AG10803 (cell line): ENCODE measurements around the gene ZMIZ1.

ENCODE experiments used
- DNase-seq: peaks from one replicate; pipeline ENCODE4 v3.0.0; 2010; ENCODE audit warnings: low read depth
- H3K4me3 ChIP-seq: 2 replicates; pipeline ENCODE4 v1.5.1; 2011; ENCODE audit warnings: mild to moderate bottlenecking, low read length, control low read depth
- CTCF ChIP-seq: conservative IDR thresholded peaks from 2 replicates; pipeline ENCODE4 v1.5.1; 2011; ENCODE audit warnings: mild to moderate bottlenecking, low read length, control low read depth, inconsistent platforms

The ZMIZ1 gene

GRCh38 chr10:79323602-79324001 lies 254.8 kb downstream of the ZMIZ1 start:
- no peak for DNase-seq
- H3K4me3 ChIP-seq: no peak overlapping the region
- no peak for TF ChIP-seq CTCF

DNA sequence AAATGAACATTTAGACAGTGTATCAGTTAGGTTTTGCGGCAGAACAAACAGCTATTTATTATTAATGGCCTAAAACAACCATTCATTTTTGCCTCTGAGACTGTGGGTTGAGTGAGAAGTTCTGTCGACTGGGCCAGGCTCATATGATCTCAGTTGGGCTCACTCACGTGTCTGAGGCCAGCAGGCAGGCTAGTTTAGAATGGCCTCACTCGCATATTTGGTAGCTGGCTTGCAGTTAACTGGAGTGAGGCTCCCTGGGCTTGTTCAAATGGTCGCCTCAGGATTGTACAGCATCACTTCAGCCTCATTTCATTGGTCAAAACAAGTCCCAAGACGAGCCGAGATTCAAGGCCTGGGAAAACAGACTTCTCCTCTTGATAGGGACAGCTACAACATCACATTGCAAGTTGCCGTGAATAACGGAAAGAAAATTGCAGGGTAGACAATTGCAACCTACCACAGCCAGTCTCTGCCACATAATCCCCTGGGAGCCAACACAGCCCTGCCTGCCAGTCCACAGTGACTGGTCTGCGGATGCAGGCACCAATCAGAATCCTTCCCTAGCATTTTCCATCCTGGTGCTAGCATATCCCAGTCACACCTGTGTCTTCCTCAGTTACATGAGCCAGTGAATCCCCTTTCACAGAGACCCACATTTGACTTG lies 255.4 kb downstream of the ZMIZ1 start:
- DNase-seq: no peak
- H3K4me3 ChIP-seq: no peak overlapping the region
- no peak for TF ChIP-seq CTCF

DNA sequence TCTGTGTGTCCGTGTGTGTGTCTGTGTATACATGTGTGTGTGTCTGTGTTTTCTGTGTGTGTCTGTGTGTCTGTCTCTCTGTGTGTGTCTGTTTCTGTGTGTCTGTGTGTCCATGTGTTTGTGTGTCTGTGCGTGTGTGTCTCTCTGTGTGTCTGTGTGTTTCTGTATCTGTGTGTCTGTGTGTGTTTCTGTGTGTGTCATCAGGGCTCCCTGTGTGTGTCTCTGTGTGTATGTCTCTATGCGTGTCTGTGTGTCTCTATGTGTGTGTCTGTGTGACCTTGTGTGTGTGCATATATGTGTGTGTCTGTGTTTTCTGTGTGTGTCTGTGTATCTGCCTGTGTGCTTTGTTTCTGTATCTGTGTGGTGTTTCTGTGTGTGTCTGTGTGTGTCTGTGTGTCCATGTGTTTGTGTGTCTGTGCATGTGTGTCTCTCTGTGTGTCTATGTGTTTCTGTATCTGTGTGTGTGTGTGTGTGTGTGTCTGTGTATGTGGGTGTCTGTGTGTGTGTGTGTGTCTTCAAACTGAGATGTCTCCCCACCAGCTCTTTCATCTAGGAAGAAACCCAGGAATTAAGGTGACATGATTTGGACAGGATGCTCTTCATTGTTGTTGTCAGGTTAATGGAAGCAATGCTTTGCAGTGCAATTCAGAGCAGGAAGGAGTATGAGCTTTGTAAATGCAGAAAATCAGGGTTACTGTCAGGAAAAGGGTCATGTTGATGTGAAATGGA lies 257.8 kb downstream of the ZMIZ1 start:
- TF ChIP-seq CTCF: no peak
- no peak overlapping the region for H3K4me3 ChIP-seq

GRCh38 chr10:79327090-79327457 lies 258.3 kb downstream of the ZMIZ1 start:
- H3K4me3 ChIP-seq: no peak overlapping the region
- TF ChIP-seq CTCF: no peak
- DNase-seq: no peak

More for the DNA sequence above, 257.8 kb downstream of the ZMIZ1 start:
- no peak for DNase-seq

- TF ChIP-seq CTCF: no peak
- no peak for DNase-seq
- no peak overlapping the region for H3K4me3 ChIP-seq
These were observed 259.5 kb downstream of the ZMIZ1 start for GRCh38 chr10:79328147-79328701.

DNA sequence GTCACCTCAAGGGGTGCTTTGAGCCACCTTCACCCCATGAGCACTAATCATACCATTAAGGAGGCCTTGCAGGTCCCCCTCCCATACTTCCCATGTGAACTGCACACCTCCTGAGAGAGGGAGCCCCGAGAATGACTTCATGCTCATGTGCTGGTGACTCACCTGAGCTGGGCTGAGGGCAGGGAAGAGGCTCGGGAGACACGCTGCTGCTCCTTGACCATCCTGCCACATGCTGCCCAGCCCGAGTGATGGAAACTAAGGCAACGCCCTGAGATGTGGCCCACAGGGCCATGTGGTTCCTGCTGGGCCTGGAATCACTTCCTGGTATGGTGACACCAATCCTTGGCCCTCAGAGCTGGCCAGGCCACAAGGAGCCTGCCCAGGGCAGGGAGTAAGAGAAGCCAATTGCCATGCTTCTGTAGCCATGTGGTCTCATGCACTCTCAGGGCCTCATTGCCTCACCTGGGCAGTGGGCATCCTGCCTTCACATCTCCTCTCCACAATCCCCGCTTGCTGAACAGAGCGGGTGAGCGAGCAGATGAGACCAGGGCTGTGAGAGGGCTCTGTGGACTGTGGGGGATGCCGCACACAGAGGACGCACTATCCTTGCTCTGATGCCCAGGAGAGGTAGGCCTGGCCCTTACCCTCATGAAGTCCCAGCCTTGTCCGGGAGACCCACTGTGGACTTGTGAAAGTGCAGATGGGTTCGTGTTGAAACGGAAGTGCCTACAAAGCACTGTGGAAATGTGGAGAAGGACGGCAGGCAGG lies 260.2 kb downstream of the ZMIZ1 start:
- H3K4me3 ChIP-seq: no peak overlapping the region
- DNase-seq: no peak
- TF ChIP-seq CTCF: no peak
